PC-3 (cell line): ENCODE measurements around the gene ITPRID2. TPM values are rescaled to one million over a fixed set of nuclear protein-coding genes. Genes with fewer than 3 reads are reported as not detected.
A peak's percentile ranks its signal among the peaks of the same experiment; 100 is the strongest.

Experiments used
- ATAC-seq: fragments of 200-7000 bp; cut with Tn5 transposase; 2 replicates; pipeline ENCODE4 v1.9.1; 2020; ENCODE audit warnings: mild to moderate bottlenecking, moderate library complexity
- BruUV-seq: library from RNA; stranded (reverse); fragments of 400-500 nt; replicated peaks from 2 replicates; lab custom pipeline; 2021; lab: Mats Ljungman, UMichigan
- CTCF ChIA-PET: fragments of 300-600 bp; sonication (Branson Sonifier 250); formaldehyde crosslinking; loops from one replicate; lab custom pipeline; 2022; ENCODE audit warnings: antibody characterized with exemption; lab: Charles Lee
- POLR2A ChIA-PET: fragments of 300-600 bp; sonication (Branson Sonifier 250); formaldehyde crosslinking; loops from one replicate; lab custom pipeline; 2022; ENCODE audit warnings: antibody characterized with exemption; ENCODE audit not compliant: unreplicated experiment; lab: Charles Lee
- DNase-seq: peaks from one replicate; pipeline ENCODE4 v3.0.0-alpha.2; 2015
- H2AFZ ChIP-seq: fragments of 300-600 bp; sonication (generic); 2 replicates; pipeline ENCODE4 v1.6.0; 2016; ENCODE audit warnings: antibody characterized with exemption, low read length
- H3F3A ChIP-seq: fragments of 300-600 bp; sonication (generic); one replicate; pipeline ENCODE4 v1.6.0; 2017; ENCODE audit warnings: antibody characterized with exemption, low read length, control low read depth, mild to moderate bottlenecking; ENCODE audit not compliant: unreplicated experiment
- H3K27ac ChIP-seq: fragments of 300-600 bp; sonication (generic); 2 replicates; pipeline ENCODE4 v1.5.1; 2016; ENCODE audit warnings: mild to moderate bottlenecking, low read length
- H3K27me3 ChIP-seq: fragments of 300-600 bp; sonication (generic); 2 replicates; pipeline ENCODE4 v1.6.1; 2016; ENCODE audit warnings: low read length, mixed read lengths
- H3K36me3 ChIP-seq: fragments of 300-600 bp; sonication (generic); 2 replicates; pipeline ENCODE4 v1.6.1; 2016; ENCODE audit warnings: low read depth, mixed run types, low read length, mixed read lengths
- H3K4me1 ChIP-seq: fragments of 300-600 bp; sonication (generic); 2 replicates; pipeline ENCODE4 v1.5.1; 2016; ENCODE audit warnings: low read length; ENCODE audit not compliant: insufficient read depth
- H3K4me2 ChIP-seq: fragments of 300-600 bp; sonication (generic); 2 replicates; pipeline ENCODE4 v1.6.0; 2016; ENCODE audit warnings: low read length
- H3K4me3 ChIP-seq: fragments of 300-600 bp; sonication (generic); 2 replicates; pipeline ENCODE4 v1.5.1; 2016; ENCODE audit warnings: mild to moderate bottlenecking, low read length, mixed read lengths
- H3K79me2 ChIP-seq: fragments of 300-600 bp; sonication (generic); 2 replicates; pipeline ENCODE4 v1.6.1; 2017; ENCODE audit warnings: low read length, mixed read lengths
- H3K9ac ChIP-seq: fragments of 300-600 bp; sonication (generic); 2 replicates; pipeline ENCODE4 v1.6.0; 2016; ENCODE audit warnings: mild to moderate bottlenecking, low read length
- H3K9me2 ChIP-seq: fragments of 300-600 bp; sonication (generic); replicated peaks from 2 replicates; pipeline ENCODE4 v1.6.1; 2016; ENCODE audit warnings: mixed run types, low read length, mixed read lengths
- H3K9me3 ChIP-seq: fragments of 300-600 bp; sonication (generic); 2 replicates; pipeline ENCODE4 v1.6.1; 2016; ENCODE audit warnings: low read length, mixed read lengths
- H4K20me1 ChIP-seq: fragments of 300-600 bp; sonication (generic); 2 replicates; pipeline ENCODE4 v1.6.1; 2016; ENCODE audit warnings: low read length, mixed read lengths
- EZH2 ChIP-seq: fragments of 300-600 bp; sonication (generic); IDR thresholded peaks from one replicate; pipeline ENCODE4 v1.6.1; 2017; ENCODE audit warnings: antibody characterized with exemption, mild to moderate bottlenecking, low read length; ENCODE audit not compliant: unreplicated experiment
- EZH2phosphoT487 ChIP-seq: fragments of 300-600 bp; sonication (generic); IDR thresholded peaks from 2 replicates; pipeline ENCODE4 v1.6.1; 2018; ENCODE audit warnings: mild to moderate bottlenecking, antibody characterized with exemption, low read length, borderline replicate concordance
- intact Hi-C: fragments of 100-400 bp; cut with micrococcal nuclease; formaldehyde crosslinking; loops from 2 replicates; pipeline ENCODE4 v1.9.0; 2023
- total RNA-seq: library from RNA; depleted of rRNA; stranded (reverse); fragments of >200 nt; gene quantifications from 2 replicates; pipeline ENCODE4 v1.2.3, GENCODE V29; 2014
- TF ChIP-seq, protein P1 (sequence below): fragments of 300-600 bp; sonication (generic); conservative IDR thresholded peaks from 2 replicates; pipeline ENCODE4 v1.5.1; 2017; ENCODE audit warnings: antibody characterized with exemption, low read depth, mild to moderate bottlenecking, low read length

The ITPRID2 gene
- total RNA-seq, 1 experiment from 2014 or later: 113 TPM

DNA sequence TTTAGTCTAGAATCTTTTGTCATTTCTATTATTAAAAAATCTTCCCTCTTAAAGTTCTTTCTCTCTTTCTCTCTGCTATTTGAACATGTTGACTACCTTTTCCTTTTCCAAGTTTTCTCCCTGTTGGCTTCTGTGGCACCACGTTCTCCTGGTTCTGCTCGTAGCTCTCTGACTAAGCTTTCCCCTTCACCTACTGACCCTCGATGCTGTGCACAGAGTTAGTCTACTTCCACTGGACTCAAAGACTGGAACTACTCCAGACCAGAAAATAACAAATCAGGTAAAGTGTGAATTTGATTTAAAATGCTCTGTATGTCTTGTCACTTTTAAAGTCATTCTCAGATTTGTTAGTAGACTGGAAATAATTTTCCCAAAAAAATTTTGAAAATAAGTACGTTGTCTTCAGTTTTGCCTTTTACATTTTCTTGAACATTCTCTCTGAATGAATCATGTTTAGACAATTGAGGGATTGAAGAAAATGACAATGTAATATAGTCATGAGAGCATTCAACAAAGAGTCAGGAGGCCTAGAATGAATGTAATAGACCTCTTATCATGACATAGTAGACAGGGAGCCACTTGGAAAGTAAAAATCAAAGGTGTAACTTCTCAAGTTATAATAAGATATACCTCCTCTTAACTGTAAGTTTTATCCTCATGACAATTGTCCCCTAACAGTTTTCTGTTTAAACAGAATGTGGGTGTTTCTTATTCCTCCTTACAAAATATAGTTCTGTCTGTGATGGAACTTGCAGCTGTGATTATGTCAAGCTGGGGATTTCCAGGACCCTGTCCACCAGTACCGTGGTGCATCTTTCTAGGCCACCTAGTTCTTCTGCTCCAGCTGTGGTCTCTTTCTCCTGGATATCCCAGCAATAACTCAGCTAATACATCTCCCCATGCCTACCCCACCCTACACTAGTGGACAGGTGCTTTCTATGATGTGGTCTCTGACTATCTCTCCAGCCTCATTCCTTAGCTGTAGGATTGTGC lies 25.5 kb downstream of the ITPRID2 start:
- intact Hi-C loops: no loop called here
- Histone ChIP-seq H3K27me3 (no peaks in the 10 kb centered on the region), H3F3A (no peaks in the 10 kb centered on the region), H3K9me3 (no peaks in the 10 kb centered on the region), H2AFZ (no peak overlapping the region), H3K36me3 (peaks cover 76% of the 10 kb centered on the region), H3K9me2 (no peaks in the 10 kb centered on the region), H3K4me2 (peak overlapping the region; percentile 14), H3K9ac (no peak overlapping the region), H3K4me1 (peaks cover 22% of the 10 kb centered on the region), H3K27ac (peak overlapping the region; percentile 49), H3K79me2 (peaks cover 13% of the 10 kb centered on the region; the same call in 1 of the 2 replicates), H3K4me3 (no peak overlapping the region), H4K20me1 (no peaks in the 10 kb centered on the region)
- POLR2A ChIA-PET: no interaction called here
- DNase-seq (peak; percentile 59), ATAC-seq (peak; percentile 71)
- no TSS peak for BruUV-seq
- CTCF ChIA-PET: no interaction called here
- no peak for TF ChIP-seq EZH2phosphoT487

DNA sequence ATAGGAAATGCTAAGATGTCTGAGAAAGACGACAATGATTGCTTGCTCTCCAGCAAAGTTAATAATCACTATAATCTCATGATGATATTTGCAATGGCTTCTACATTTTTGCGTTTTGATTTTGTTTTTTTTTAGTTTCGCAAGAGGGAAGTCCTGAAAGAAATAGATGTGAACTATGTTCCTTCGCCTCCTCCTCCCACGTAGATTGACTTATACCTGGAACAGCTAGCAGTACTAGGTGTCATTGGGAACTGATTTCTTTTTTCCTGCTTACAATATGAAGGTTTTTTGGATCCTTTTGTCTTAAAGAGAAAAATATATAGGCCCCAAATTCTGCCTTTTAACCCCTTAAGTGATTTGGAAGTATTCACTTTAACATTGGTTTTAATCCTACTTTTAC lies 26.7 kb downstream of the ITPRID2 start:
- Histone ChIP-seq H3K9me2 (no peaks in the 10 kb centered on the region), H3K79me2 (peaks cover 24% of the 10 kb centered on the region; the same call in 1 of the 2 replicates), H3K4me1 (peaks cover 22% of the 10 kb centered on the region), H3K4me2 (no peak overlapping the region), H3K27ac (no peak overlapping the region), H4K20me1 (peaks cover 4% of the 10 kb centered on the region; the same call in 1 of the 2 replicates), H3K36me3 (peaks cover 86% of the 10 kb centered on the region), H3K4me3 (no peak overlapping the region), H3K9me3 (no peaks in the 10 kb centered on the region), H2AFZ (no peak overlapping the region), H3K9ac (no peak overlapping the region), H3F3A (no peaks in the 10 kb centered on the region), H3K27me3 (no peaks in the 10 kb centered on the region)
- intact Hi-C loops: no loop called here
- ChIA-PET POLR2A (no interaction called here), CTCF (no interaction called here)
- ATAC-seq (no peak), DNase-seq (no peak)
- TF ChIP-seq EZH2: no peak
- TF ChIP-seq EZH2phosphoT487: no peak
- TF ChIP-seq, protein P1, sequence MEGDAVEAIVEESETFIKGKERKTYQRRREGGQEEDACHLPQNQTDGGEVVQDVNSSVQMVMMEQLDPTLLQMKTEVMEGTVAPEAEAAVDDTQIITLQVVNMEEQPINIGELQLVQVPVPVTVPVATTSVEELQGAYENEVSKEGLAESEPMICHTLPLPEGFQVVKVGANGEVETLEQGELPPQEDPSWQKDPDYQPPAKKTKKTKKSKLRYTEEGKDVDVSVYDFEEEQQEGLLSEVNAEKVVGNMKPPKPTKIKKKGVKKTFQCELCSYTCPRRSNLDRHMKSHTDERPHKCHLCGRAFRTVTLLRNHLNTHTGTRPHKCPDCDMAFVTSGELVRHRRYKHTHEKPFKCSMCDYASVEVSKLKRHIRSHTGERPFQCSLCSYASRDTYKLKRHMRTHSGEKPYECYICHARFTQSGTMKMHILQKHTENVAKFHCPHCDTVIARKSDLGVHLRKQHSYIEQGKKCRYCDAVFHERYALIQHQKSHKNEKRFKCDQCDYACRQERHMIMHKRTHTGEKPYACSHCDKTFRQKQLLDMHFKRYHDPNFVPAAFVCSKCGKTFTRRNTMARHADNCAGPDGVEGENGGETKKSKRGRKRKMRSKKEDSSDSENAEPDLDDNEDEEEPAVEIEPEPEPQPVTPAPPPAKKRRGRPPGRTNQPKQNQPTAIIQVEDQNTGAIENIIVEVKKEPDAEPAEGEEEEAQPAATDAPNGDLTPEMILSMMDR: no peak
- BruUV-seq: no TSS peak

DNA sequence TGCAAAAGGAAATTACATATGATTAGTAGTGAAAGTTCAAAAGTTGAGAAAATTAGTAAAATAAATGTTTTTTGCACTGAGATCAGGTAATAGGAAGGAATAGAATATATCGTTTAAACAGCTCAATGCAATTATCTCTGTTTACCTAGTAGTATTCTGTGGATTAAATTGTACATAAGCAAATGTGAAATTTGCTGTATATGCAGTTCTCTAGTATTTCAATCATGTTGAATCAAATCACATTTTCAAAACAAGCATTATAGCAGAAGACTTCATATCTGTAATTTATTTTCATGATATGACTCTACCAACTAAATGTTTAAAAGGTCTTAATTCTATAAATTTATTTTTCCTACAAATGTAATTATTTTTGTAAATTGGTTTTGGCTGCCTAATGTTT lies 31.6 kb downstream of the ITPRID2 start:
- ATAC-seq (no peak), DNase-seq (no peak)
- H3K9ac ChIP-seq: no peak overlapping the region
- peaks cover 32% of the 10 kb centered on the region; the same call in 1 of the 2 replicates for H3K79me2 ChIP-seq
- H3K4me1 ChIP-seq: no peaks in the 10 kb centered on the region
- ChIA-PET POLR2A (no interaction called here), CTCF (interaction anchor here (0.6 kb wide), 1 partner anchor 41 kb away, joined by 3 read pairs; no protein-coding TSS in a partner anchor)
- no peaks in the 10 kb centered on the region for H3K9me3 ChIP-seq
- H2AFZ ChIP-seq: no peak overlapping the region
- intact Hi-C loops: no loop called here
- no peak overlapping the region for H3K4me3 ChIP-seq
- BruUV-seq: no TSS peak
- H3K27ac ChIP-seq: no peak overlapping the region
- TF ChIP-seq EZH2 (no peak), EZH2phosphoT487 (no peak)
- TF ChIP-seq, protein P1: no peak
- H3K4me2 ChIP-seq: no peak overlapping the region
- no peaks in the 10 kb centered on the region for H3F3A ChIP-seq
- no peaks in the 10 kb centered on the region for H3K9me2 ChIP-seq
- peaks cover 71% of the 10 kb centered on the region for H3K36me3 ChIP-seq
- peaks cover 4% of the 10 kb centered on the region; the same call in 1 of the 2 replicates for H4K20me1 ChIP-seq
- no peaks in the 10 kb centered on the region for H3K27me3 ChIP-seq
